B cell (primary cell): ENCODE results near the gene KIF21A.

Source experiments
- CTCF ChIP-seq: fragments of 200-600 bp; IDR thresholded peaks from one replicate; pipeline ENCODE4 v1.8.0; 2022; ENCODE audit warnings: antibody characterized with exemption, mild to moderate bottlenecking
- EZH2 ChIP-seq: IDR thresholded peaks from 2 replicates; pipeline ENCODE4 v1.6.1; 2012; ENCODE audit warnings: borderline replicate concordance, low read depth, mild to moderate bottlenecking, moderate library complexity, low read length; ENCODE audit not compliant: insufficient read depth, poor library complexity, severe bottlenecking

DNA sequence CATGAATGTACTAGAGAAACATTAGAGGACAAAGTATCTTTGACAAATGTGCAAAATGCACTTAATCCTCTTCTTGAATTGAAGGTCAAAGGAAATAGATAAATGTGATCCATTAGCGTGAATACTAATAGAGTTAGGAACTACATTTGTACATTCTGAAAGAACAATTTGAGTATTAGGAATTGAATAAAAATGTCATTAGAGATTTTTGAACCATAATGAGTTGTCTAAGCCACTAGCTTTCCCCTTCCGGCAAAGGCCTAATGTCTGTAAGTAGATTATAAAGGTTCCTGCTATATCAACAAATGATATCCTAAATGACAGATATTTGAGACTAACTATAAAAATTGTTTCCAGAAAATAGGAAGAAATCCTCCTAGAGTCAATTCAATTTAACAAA lies 59.8 kb downstream of the KIF21A start:
- TF ChIP-seq CTCF: no peak
- no peak for TF ChIP-seq EZH2
